Endothelial cell of umbilical vein (primary cell): ENCODE results near the gene MRPL55. TPM values are rescaled to one million over a fixed set of nuclear protein-coding genes. Genes with fewer than 3 reads are reported as not detected.

ENCODE experiments used
- BruUV-seq: library from RNA; stranded (reverse); fragments of 400-500 nt; replicated peaks from 2 replicates; lab custom pipeline; 2021; lab: Mats Ljungman, UMichigan
- CTCF ChIA-PET: fragments of 300-600, 350-600 bp; sonication (Branson Sonifier 250); formaldehyde crosslinking; loops from one replicate; lab custom pipeline; 2021; ENCODE audit warnings: antibody characterized with exemption, inconsistent platforms; lab: Charles Lee
- POLR2A ChIA-PET: fragments of 300-600, 350-600 bp; sonication (Branson Sonifier 250); formaldehyde crosslinking; loops from one replicate; lab custom pipeline; 2021; ENCODE audit warnings: antibody characterized with exemption, inconsistent platforms; lab: Charles Lee
- DNase-seq: peaks from one replicate; pipeline ENCODE4 v3.0.0-alpha.2; 2011; ENCODE audit warnings: low read depth, low spot score
- FAIRE-seq: peaks from 2 replicates; lab custom pipeline; 2011; peaks lifted over from hg19 to GRCh38; lab: Jason Lieb, UNC
- H2AFZ ChIP-seq: 2 replicates; pipeline ENCODE4 v1.6.0; 2012; ENCODE audit warnings: low read depth, low read length, control low read depth, inconsistent platforms
- H3K27ac ChIP-seq: 2 replicates; pipeline ENCODE4 v1.5.1; 2011; ENCODE audit warnings: low read depth, mild to moderate bottlenecking, control low read depth, low read length, moderate library complexity; ENCODE audit not compliant: insufficient read depth
- H3K27me3 ChIP-seq, 2 experiments: 2 replicates each; pipeline versions ENCODE4 v1.6.0 to v1.6.1; 2011; ENCODE audit warnings: low read length in 2 of 2, mixed read lengths in 1 of 2; ENCODE audit not compliant: control insufficient read depth in 2 of 2, insufficient read depth in 2 of 2
- H3K36me3 ChIP-seq, 2 experiments: 2 replicates in 1 of 2; 3 replicates in 1 of 2; pipeline ENCODE4 v1.5.1; 2011; ENCODE audit warnings: low read length in 2 of 2, mild to moderate bottlenecking in 1 of 2, moderate library complexity in 1 of 2; ENCODE audit not compliant: control insufficient read depth in 2 of 2, insufficient read depth in 2 of 2; ENCODE audit errors: extremely low read depth in 1 of 2
- H3K4me1 ChIP-seq: 3 replicates; pipeline ENCODE4 v1.5.1; 2011; ENCODE audit warnings: mild to moderate bottlenecking, low read length; ENCODE audit not compliant: control insufficient read depth, insufficient read depth; ENCODE audit errors: extremely low read depth
- H3K4me2 ChIP-seq: 2 replicates; pipeline ENCODE4 v1.6.1; 2011; ENCODE audit warnings: low read length, control low read depth, mixed read lengths; ENCODE audit not compliant: insufficient read depth
- H3K4me3 ChIP-seq, 3 experiments: fragments of 200-600 bp in 1 of 3; sonication (generic), shearing (Covaris generic) in 1 of 3; replicated peaks in 1 of 3; 2 replicates each; pipeline ENCODE4 v1.5.1; 2011 to 2016; ENCODE audit warnings: control low read depth in 3 of 3, low read length in 3 of 3, mild to moderate bottlenecking in 2 of 3, inconsistent platforms in 1 of 3, low read depth in 1 of 3, moderate library complexity in 1 of 3; ENCODE audit not compliant: insufficient read depth in 1 of 3
- H3K79me2 ChIP-seq: 2 replicates; pipeline ENCODE4 v1.6.0; 2012; ENCODE audit warnings: low read length, inconsistent platforms; ENCODE audit not compliant: control insufficient read depth, insufficient read depth
- H3K9ac ChIP-seq: replicated peaks from 2 replicates; pipeline ENCODE3; 2011; ENCODE audit warnings: low read length, control low read depth; ENCODE audit not compliant: insufficient read depth; ENCODE audit errors: extremely low read depth
- H3K9me1 ChIP-seq: replicated peaks from 3 replicates; pipeline ENCODE4 v1.6.0; 2011; ENCODE audit warnings: mild to moderate bottlenecking, low read length; ENCODE audit not compliant: control insufficient read depth, insufficient read depth; ENCODE audit errors: extremely low read depth
- H3K9me3 ChIP-seq: replicated peaks from 2 replicates; pipeline ENCODE4 v1.5.1; 2012; ENCODE audit warnings: low read length, inconsistent platforms; ENCODE audit not compliant: control insufficient read depth, insufficient read depth
- H4K20me1 ChIP-seq: replicated peaks from 2 replicates; pipeline ENCODE3; 2011; ENCODE audit warnings: mild to moderate bottlenecking, low read length; ENCODE audit not compliant: control insufficient read depth, insufficient read depth; ENCODE audit errors: extremely low read depth
- FOS ChIP-seq: IDR thresholded peaks from 2 replicates; pipeline ENCODE4 v1.6.1; 2011; ENCODE audit warnings: mild to moderate bottlenecking, low read length, moderate library complexity, borderline replicate concordance; ENCODE audit not compliant: insufficient read depth
- POLR2AphosphoS5 ChIP-seq: IDR thresholded peaks from 2 replicates; pipeline ENCODE4 v1.6.1; 2012; ENCODE audit warnings: low read depth, mild to moderate bottlenecking, control low read depth, low read length, moderate library complexity; ENCODE audit not compliant: insufficient read depth
- dilution Hi-C: fragments of 300-500 bp; cut with MboI; formaldehyde crosslinking; loops from one replicate; pipeline ENCODE4 v1.15.0; 2019; ENCODE audit warnings: low sequenced_read_pairs; ENCODE audit not compliant: extremely low pct_ligation_motif_present
- intact Hi-C: fragments of 100-400 bp; cut with micrococcal nuclease; formaldehyde crosslinking; loops from one replicate; pipeline ENCODE4 v1.10.0; 2022
- polyA plus RNA-seq, 4 experiments: library from polyadenylated mRNA; depleted of rRNA in 3 of 4; stranded (reverse) in 3 of 4; unstranded in 1 of 4; fragments of >200 nt; gene quantifications; 2 replicates each; pipeline versions ENCODE4 v1.2.1 to v1.2.3, GENCODE V29; 2011 to 2012; ENCODE audit warnings: missing spikeins in 1 of 4
- total RNA-seq: library from RNA; stranded (reverse); gene quantifications from 2 replicates; pipeline ENCODE4 v1.2.3, GENCODE V29; 2021
- TF ChIP-seq, protein P1 (sequence below), 2 donors: IDR thresholded peaks; 1 replicate in 1 of 2; 2 replicates in 1 of 2; pipeline ENCODE4 v1.5.1; 2011; ENCODE audit warnings: low read length in 2 of 2, mild to moderate bottlenecking in 2 of 2, moderate library complexity in 2 of 2, control low read depth in 1 of 2, inconsistent platforms in 1 of 2, low read depth in 1 of 2; ENCODE audit not compliant: insufficient read depth in 1 of 2; ENCODE audit errors: extremely low read depth in 1 of 2
- TF ChIP-seq, protein P2 (sequence below): IDR thresholded peaks from 2 replicates; pipeline ENCODE4 v1.6.1; 2011; ENCODE audit not compliant: insufficient read depth, insufficient read length

MRPL55 gene
- total and polyA plus RNA-seq, 2 donors (not counting 3 experiments of a cell fraction or from before 2014, with no cell fraction given), result 58.7 to 155 TPM

DNA sequence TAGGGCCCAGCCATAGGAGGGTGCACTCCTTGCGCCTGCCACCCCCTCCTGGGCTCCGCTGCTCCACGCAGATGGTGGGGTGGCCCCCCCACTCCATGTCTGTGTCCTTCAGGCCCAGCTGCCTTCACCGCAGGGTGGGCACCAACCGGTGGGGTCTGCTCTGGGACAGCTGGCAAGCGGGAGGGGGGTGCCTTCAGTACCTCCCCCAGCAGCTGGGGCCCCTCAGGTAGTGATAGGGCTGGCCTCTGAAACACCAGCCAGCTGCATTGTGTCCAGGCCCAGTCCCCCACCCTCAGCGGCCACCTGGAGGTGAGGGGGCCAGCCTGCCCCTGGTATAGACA, 41.0 kb upstream of the MRPL55 start:
- CTCF ChIA-PET, result interaction anchor here (0.8 kb wide), 1 partner anchor 151 kb away, joined by 3 read pairs; no protein-coding TSS in a partner anchor
- no peak overlapping the region for H3K9ac ChIP-seq
- H3K4me2 ChIP-seq, result no peak overlapping the region
- peaks cover 16% of the 10 kb centered on the region for H3K4me1 ChIP-seq
- TF ChIP-seq POLR2AphosphoS5, result no peak
- TF ChIP-seq, protein P1, sequence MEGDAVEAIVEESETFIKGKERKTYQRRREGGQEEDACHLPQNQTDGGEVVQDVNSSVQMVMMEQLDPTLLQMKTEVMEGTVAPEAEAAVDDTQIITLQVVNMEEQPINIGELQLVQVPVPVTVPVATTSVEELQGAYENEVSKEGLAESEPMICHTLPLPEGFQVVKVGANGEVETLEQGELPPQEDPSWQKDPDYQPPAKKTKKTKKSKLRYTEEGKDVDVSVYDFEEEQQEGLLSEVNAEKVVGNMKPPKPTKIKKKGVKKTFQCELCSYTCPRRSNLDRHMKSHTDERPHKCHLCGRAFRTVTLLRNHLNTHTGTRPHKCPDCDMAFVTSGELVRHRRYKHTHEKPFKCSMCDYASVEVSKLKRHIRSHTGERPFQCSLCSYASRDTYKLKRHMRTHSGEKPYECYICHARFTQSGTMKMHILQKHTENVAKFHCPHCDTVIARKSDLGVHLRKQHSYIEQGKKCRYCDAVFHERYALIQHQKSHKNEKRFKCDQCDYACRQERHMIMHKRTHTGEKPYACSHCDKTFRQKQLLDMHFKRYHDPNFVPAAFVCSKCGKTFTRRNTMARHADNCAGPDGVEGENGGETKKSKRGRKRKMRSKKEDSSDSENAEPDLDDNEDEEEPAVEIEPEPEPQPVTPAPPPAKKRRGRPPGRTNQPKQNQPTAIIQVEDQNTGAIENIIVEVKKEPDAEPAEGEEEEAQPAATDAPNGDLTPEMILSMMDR (IDR thresholded peaks at IDR 0.05; ENCODE audit: extremely low read depth in 1 of 2, insufficient read depth in 1 of 2, low read depth in 1 of 2, low read length in 2 of 2), result no peak
- TF ChIP-seq FOS, result no peak
- TF ChIP-seq, protein P2, sequence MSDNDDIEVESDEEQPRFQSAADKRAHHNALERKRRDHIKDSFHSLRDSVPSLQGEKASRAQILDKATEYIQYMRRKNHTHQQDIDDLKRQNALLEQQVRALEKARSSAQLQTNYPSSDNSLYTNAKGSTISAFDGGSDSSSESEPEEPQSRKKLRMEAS, result no peak
- H3K4me3 ChIP-seq, result no peak overlapping the region
- no peak overlapping the region for H3K27ac ChIP-seq
- H3K9me1 ChIP-seq, result no peaks in the 10 kb centered on the region
- H3K9me3 ChIP-seq, result no peaks in the 10 kb centered on the region
- H3K79me2 ChIP-seq, result peaks cover 21% of the 10 kb centered on the region
- H2AFZ ChIP-seq, result no peak overlapping the region
- intact Hi-C loops (no loop called here), dilution Hi-C loops (no loop called here)
- FAIRE-seq (no peak), DNase-seq (no peak)
- BruUV-seq, result no TSS peak
- H4K20me1 ChIP-seq, result no peaks in the 10 kb centered on the region
- H3K27me3 ChIP-seq, result no peaks in the 10 kb centered on the region
- H3K36me3 ChIP-seq, result peaks cover 0 to 16% of the 10 kb centered on the region in 2 experiments
- POLR2A ChIA-PET, result no interaction called here
